Measurements from ENCODE around the gene IGFBP6.

The IGFBP6 gene, protein sequence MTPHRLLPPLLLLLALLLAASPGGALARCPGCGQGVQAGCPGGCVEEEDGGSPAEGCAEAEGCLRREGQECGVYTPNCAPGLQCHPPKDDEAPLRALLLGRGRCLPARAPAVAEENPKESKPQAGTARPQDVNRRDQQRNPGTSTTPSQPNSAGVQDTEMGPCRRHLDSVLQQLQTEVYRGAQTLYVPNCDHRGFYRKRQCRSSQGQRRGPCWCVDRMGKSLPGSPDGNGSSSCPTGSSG

DNA sequence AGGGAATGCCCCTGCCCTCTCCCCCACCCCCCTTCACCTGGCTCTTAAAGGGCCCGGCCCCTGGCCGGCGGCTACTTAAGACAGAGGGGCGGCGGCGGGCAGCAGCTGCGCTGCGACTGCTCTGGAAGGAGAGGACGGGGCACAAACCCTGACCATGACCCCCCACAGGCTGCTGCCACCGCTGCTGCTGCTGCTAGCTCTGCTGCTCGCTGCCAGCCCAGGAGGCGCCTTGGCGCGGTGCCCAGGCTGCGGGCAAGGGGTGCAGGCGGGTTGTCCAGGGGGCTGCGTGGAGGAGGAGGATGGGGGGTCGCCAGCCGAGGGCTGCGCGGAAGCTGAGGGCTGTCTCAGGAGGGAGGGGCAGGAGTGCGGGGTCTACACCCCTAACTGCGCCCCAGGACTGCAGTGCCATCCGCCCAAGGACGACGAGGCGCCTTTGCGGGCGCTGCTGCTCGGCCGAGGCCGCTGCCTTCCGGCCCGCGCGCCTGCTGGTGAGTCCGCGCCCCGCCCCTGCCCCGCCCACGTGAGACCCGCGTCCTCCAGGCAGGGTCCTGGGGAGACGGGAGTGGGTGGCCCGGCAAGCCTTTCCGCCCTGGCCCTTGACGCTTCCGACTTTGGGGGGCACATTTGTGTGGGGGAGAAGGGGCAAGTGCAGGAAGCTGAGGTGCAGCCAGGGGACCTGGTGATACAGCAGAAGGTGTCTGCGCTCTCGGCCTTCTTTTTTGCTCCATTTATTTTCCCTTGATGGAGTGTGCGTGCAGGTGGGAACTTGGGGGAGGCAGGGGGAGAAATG, at the start of gene IGFBP6:
TSS of gene IGFBP6 (plus strand) at position 104 of the 790 bp plus-strand sequence. CDS start at position 155, 51 bp downstream.
- peak; percentile 79 for DNase-seq

- DNase-seq, result no peak
Observed at GRCh38 chr12:53048033-53048779, 49.3 kb upstream of the IGFBP6 start.

GRCh38 chr12:53048780-53049401, 48.6 kb upstream of the IGFBP6 start:
- no peak for DNase-seq

DNA sequence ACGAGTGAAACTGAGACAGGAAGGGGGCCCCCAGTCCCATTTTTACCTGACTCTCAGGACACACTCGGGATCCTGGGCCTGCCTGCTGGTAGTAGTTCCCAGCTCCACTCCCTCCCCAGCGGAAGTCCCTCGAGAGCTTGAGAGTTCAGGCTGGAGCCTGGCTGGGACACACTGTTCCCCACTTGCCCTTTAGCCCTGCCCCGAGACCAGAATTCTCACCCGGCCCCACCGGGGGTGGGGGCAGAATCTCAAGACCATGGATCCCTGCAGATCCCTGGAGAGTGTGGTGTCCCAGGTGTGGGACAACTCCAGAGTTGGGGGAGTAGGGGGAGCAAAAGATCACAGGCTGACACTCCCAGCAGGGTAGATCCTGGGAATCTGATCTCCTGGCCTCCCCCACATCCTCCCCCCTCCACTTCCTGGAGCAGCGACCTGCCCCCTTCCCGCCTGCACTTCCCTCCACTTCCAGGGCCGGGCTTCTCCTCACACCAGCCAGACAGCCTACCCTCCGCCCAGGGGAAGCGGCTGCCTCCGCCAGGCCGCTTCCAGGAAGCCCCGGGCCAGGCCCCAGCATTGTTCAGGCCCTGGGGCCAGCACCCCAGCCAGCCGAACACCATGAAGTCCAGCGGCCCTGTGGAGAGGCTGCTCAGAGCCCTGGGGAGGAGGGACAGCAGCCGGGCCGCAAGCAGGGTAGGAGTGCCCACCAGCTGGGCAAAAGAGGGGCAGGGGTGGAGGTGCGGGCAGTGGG, 47.7 kb upstream of the IGFBP6 start, which contains the start of gene TNS2:
TSS of gene TNS2 (plus strand) at position 495 of the 748 bp plus-strand sequence. CDS start at position 616, 121 bp downstream.
- DNase-seq, result no peak

- DNase-seq, result no peak
Observed at GRCh38 chr12:53050426-53051057, 46.9 kb upstream of the IGFBP6 start.

DNA sequence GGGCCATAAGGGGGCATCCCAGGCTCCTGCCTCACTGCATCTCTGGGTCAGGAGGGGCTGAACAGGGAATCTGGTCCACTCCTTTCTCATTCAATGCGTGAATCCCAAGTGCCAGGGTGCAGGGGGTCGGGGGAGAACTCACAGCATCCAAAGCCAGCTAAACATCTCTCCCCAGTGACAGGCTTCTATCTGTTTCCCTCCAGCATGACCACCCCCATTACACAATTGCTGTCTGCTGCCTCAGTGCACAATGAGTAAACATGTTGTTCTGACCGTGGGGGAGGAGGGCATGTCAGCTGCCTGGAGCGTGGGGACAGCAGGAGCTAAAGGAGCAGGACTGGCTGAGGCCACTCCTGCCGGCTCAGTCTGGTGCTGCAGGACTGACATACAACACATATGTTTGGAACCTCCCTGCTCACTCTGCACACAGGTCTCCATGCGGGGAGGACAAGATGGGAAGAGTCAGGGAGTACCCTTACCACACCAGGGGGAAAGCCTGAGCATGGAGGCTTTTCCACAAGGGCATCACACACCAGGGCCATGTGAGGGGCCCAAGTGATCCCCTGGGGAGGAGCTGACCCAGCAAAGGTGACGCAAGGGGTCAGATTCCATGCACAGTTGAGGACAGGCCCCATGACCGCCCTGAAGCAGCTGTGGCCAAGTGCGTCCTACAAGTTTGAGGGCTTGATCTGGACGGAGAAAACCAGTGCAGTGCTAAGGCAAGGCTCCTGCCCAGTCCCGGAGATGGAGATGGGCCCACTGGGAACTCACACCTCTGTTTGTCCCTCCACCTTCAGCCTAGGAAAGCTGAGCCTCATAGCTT, 46.2 kb upstream of the IGFBP6 start:
- DNase-seq, result no peak

DNA sequence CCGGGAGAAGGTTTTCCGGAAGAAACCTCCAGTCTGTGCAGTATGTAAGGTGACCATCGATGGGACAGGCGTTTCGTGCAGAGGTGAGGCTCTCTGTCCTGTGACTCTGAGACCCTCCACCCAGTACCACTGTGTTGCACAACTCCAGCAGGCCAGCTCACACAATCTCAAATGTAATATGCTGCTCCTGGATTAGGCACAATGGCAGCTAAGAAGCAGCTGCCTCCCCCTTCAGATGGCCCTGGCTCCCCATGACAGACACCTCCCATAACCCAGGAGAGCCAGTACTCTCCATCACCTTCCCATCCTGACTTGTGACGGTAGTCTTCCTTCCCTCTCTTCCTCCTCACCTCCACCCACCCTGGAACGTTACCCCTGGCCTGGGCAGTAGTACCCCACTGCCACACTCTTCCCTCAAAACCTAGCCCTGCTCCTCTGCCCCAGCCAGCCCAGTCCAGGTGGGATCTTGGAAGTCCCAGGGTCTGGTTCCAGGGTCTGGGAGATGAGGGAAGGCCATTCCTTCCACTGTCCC, 45.5 kb upstream of the IGFBP6 start:
- no peak for DNase-seq

GRCh38 chr12:53052419-53053217, 44.8 kb upstream of the IGFBP6 start:
- DNase-seq, result peak; percentile 46

- DNase-seq, result peak; percentile 62
Observed at GRCh38 chr12:53053218-53054111, 44.0 kb upstream of the IGFBP6 start.

GRCh38 chr12:53054112-53054878, 43.2 kb upstream of the IGFBP6 start:
- peak; percentile 96 for DNase-seq

DNA sequence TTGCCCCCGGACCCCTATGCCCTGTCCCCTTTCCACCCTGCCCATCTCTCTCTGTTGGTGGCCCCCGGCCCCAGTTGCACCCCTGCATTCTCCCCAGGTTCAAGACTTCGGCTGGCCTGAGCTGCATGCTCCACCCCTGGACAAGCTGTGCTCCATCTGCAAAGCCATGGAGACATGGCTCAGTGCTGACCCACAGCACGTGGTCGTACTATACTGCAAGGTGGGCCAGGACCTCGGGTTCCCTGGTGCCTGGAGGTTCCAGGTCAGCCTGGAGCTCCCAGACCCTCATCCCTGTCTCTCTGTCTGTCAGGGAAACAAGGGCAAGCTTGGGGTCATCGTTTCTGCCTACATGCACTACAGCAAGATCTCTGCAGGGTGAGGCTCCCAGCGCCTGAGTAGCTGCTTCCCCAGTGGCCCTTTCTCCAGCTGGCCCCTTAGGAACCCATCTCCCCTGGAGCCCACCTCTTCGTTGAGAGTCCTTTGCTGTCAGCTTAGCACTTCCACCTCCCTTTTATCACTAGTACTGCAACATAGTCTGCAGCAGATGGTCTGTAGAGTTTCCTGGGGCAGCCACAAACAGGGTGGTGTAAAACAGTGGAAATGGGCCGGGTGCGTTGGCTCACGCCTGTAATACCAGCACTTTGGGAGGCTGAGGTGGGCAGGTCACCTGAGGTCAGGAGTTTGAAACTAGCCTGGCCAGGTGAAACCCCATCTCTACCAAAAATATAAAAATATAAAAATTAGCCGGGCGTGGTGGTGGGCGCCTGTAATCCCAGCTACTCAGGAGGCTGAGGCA, 41.8 kb upstream of the IGFBP6 start:
- no peak for DNase-seq

- DNase-seq, result no peak
Observed at GRCh38 chr12:53056296-53056695, 41.2 kb upstream of the IGFBP6 start.

GRCh38 chr12:53056901-53057300, 40.6 kb upstream of the IGFBP6 start:
- no peak for DNase-seq

DNA sequence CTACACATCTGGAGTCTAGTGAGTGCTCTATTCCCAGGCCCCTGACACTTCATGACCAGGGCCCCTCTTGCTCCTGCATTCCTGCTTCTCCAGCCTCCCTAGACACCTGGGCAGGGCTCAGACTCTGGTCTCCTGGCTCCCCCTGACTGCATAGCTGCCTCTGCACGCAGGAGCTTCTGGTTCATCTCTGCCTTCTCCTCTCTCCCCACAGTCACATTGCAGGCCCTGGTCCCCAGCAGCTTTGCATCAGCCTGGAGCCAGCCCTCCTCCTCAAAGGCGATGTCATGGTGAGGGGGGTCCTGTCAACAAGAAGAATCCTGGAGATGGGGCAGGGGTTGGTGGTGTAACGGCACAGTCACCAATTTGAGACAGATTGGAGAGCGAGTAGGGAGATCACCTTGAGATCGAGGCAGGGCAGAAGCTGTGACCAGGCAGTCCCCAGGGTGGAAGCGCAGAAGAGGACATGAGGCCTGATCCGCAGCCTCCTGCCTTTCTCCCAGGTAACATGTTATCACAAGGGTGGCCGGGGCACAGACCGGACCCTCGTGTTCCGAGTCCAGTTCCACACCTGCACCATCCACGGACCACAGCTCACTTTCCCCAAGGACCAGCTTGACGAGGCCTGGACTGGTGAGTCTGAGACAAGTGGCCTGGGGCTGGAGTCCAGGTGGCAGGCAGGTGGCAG, 39.5 kb upstream of the IGFBP6 start:
- DNase-seq, result no peak

DNA sequence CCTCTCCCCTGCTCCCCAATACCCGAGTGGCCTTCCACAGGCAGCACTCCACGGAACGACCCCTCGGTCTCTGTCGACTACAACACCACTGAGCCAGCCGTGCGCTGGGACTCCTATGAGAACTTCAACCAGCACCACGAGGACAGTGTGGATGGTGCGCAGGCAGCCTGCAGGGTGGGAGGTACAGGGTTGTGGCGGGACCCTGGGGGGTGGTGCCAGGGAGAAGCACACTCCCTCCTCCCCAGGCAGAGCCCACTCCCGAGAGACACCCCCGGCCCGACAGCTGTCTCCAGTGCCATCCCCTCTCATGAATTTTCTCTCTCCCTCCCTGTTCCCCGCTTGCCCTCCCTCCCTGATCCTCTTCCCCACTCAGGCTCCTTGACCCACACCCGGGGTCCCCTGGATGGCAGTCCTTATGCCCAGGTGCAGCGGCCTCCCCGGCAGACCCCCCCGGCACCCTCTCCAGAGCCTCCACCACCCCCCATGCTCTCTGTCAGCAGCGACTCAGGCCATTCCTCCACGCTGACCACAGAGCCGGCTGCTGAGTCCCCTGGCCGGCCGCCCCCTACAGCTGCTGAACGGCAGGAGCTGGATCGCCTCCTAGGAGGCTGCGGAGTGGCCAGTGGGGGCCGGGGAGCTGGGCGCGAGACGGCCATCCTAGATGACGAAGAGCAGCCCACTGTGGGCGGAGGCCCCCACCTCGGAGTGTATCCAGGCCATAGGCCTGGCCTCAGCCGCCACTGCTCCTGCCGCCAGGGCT, 38.6 kb upstream of the IGFBP6 start:
- no peak for DNase-seq

All from hematopoietic multipotent progenitor cell treated with erythropoietin and hydrocortisone succinate and interleukin-3 and kit ligand, for 4 days (in vitro differentiated cells).